Calu3 (cell line): ENCODE measurements around the gene SYTL1. TPM values are rescaled to one million over a fixed set of nuclear protein-coding genes. Genes with fewer than 3 reads are reported as not detected.

ENCODE experiments used
- BruUV-seq: library from RNA; stranded (reverse); fragments of 400-500 nt; replicated peaks from 2 replicates; lab custom pipeline; 2021; lab: Mats Ljungman, UMichigan
- CTCF ChIA-PET: fragments of 300-600 bp; sonication (Branson Sonifier 250); formaldehyde crosslinking; loops from one replicate; lab custom pipeline; 2022; ENCODE audit warnings: antibody characterized with exemption; lab: Charles Lee
- DNase-seq: peaks from one replicate; pipeline ENCODE4 v3.0.0; 2022
- H3K27ac Mint-ChIP-seq: one replicate; pipeline ENCODE4 v1.8.0; 2022; ENCODE audit warnings: mixed read lengths; ENCODE audit not compliant: unreplicated experiment
- H3K27me3 Mint-ChIP-seq: one replicate; pipeline ENCODE4 v1.8.0; 2022; ENCODE audit warnings: mixed read lengths; ENCODE audit not compliant: unreplicated experiment
- H3K36me3 Mint-ChIP-seq: one replicate; pipeline ENCODE4 v1.8.0; 2022; ENCODE audit warnings: mild to moderate bottlenecking, moderate library complexity, mixed read lengths; ENCODE audit not compliant: insufficient read depth, unreplicated experiment
- H3K4me1 Mint-ChIP-seq: one replicate; pipeline ENCODE4 v1.8.0; 2022; ENCODE audit warnings: mild to moderate bottlenecking, low read depth, mixed read lengths; ENCODE audit not compliant: unreplicated experiment
- H3K4me3 Mint-ChIP-seq: one replicate; pipeline ENCODE4 v1.8.0; 2022; ENCODE audit warnings: mild to moderate bottlenecking, low read depth, moderate library complexity, mixed read lengths; ENCODE audit not compliant: unreplicated experiment
- H3K9me3 Mint-ChIP-seq: one replicate; pipeline ENCODE4 v1.8.0; 2022; ENCODE audit warnings: low read depth, mixed read lengths; ENCODE audit not compliant: unreplicated experiment
- intact Hi-C: fragments of 100-400 bp; cut with micrococcal nuclease; formaldehyde crosslinking; loops from one replicate; pipeline ENCODE4 v1.10.0; 2022; ENCODE audit not compliant: unreplicated experiment
- total RNA-seq: library from RNA; stranded (reverse); gene quantifications from 2 replicates; pipeline ENCODE4 v1.2.3, GENCODE V29; 2022
- TF ChIP-seq, protein P1 (sequence below): fragments of 200-600 bp; IDR thresholded peaks from one replicate; pipeline ENCODE4 v1.8.0; 2022; ENCODE audit warnings: antibody characterized with exemption; ENCODE audit not compliant: unreplicated experiment

SYTL1 gene
- total RNA-seq, 1 experiment from 2014 or later = 15.0 TPM

DNA sequence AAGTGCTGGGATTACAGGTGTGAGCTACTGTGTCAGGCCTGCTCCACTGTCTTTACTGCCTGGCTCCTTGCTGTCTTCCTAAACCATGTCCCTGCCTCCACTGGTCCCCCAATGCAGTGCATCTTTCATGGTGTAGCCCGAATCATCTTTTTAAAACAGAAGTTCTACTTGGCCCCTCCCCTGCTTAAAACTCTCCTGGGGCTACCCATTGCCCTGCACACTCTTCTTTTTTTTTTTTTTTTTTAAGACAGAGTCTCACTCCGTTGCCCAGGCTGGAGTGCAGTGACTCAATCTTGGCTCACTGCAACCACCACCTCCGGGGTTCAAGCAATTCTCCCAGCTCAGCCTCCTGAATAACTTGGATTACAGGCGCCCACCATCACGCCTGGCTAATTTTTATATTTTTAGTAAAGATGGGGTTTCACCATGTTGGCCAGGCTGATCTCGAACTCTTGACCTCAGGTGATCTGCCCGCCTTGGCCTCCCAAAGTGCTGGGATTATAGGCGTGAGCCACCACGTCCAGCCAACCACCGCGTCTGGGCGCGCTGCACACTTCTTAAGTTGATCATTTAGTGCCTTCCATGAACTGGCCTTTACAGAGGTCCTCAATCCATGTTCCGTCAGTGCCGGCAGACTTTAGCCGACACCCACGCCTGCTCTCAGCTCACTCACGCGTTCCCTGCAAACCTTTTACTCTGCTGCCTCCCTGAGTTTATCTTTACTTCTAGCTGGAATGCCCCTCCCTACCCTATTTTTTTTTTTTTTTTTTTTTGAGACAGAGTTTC lies 30.4 kb downstream of the SYTL1 start:
- Mint-ChIP-seq H3K36me3 (no peaks in the 10 kb centered on the region), H3K9me3 (no peaks in the 10 kb centered on the region), H3K27ac (no peak overlapping the region), H3K27me3 (peaks cover 12% of the 10 kb centered on the region), H3K4me1 (no peaks in the 10 kb centered on the region), H3K4me3 (no peak overlapping the region)
- BruUV-seq = no TSS peak
- intact Hi-C loops = no loop called here
- CTCF ChIA-PET = interaction anchor here (0.7 kb wide), 1 partner anchor 67 kb away, joined by 4 read pairs; no protein-coding TSS in a partner anchor
- DNase-seq = no peak
- TF ChIP-seq, protein P1, sequence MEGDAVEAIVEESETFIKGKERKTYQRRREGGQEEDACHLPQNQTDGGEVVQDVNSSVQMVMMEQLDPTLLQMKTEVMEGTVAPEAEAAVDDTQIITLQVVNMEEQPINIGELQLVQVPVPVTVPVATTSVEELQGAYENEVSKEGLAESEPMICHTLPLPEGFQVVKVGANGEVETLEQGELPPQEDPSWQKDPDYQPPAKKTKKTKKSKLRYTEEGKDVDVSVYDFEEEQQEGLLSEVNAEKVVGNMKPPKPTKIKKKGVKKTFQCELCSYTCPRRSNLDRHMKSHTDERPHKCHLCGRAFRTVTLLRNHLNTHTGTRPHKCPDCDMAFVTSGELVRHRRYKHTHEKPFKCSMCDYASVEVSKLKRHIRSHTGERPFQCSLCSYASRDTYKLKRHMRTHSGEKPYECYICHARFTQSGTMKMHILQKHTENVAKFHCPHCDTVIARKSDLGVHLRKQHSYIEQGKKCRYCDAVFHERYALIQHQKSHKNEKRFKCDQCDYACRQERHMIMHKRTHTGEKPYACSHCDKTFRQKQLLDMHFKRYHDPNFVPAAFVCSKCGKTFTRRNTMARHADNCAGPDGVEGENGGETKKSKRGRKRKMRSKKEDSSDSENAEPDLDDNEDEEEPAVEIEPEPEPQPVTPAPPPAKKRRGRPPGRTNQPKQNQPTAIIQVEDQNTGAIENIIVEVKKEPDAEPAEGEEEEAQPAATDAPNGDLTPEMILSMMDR = no peak

DNA sequence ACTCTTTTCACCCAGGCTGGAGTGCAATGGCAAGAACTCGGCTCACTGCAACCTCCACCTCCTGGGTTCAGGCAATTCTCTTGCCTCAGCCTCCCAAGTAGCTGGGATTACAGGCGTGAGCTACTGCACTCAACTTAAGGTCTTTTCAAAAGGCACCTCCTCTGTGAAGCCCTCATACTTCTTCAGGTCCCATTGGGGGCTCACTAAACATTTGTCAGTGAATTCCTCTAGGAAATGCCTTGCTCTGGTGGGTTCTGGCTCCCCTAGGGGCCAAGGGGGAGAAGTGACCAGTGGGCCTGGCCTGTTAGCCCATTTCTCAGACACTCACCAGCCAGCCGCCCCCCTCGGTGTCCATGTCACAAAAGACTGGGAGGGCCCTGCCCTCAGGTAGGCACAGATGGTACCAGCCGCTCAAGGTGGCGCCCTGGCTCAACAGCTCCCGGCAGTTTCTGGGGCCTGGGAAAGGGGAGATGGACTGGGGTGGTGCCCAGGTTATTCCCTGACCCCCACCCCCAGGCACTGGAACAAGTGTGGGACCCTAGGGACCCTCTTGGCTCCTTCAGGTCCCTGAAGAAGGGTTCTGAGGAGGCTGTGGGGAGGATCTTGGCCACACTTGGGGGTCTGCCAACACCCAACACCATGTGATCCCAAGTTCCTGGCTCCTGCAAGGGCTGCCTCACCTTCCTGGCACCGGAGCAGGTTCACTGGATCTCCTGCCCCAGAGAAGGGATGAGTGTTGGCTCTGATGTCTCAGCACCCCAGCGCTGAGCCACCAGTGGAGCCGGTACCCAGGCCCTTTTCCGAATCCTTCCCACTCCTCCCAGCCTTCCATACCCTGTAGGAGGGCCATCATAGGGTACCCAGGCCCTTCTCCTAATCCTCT lies 31.2 kb downstream of the SYTL1 start:
- Mint-ChIP-seq H3K27ac (no peak overlapping the region), H3K4me1 (no peaks in the 10 kb centered on the region), H3K4me3 (no peak overlapping the region), H3K9me3 (no peaks in the 10 kb centered on the region), H3K27me3 (peaks cover 12% of the 10 kb centered on the region), H3K36me3 (no peaks in the 10 kb centered on the region)
- CTCF ChIA-PET = no interaction called here
- DNase-seq = no peak
- TF ChIP-seq, protein P1 = no peak
- intact Hi-C loops = no loop called here
- BruUV-seq = no TSS peak

DNA sequence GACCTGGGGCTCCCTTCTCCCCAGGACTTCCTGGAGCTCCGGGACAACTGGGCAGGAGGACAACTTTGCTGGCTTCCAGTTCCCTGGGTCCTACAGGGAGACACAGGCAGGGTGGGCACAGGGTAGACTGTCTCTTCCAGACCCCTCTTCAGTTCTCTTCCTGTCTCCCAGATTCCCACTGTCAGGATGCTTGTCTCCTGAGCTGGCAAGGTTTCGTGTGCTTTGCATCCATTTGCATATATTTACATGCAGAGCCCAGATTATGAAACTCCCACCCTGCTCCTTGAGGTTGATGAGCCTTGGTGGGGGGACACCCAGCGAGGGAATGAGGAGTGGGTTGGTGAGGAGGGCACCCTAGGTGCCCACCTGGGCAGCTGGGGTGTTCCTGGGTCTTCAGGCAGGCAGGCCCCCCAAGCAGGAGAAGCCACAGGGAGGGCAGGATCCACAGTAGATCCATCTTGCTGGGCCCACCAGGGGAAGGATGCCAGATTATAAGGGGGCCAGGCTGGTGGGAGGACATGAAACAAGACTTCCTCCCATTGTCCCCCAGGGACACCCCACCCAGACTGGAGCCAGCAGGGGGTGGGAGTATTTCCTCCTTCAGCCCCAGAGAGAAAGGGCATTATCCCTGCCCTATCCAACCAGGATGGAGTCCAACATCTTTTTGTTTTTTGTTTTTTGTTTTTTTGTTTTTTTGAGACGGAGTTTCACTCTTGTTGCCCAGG lies 32.7 kb downstream of the SYTL1 start, which contains the start of gene FCN3:
Gene FCN3, minus strand, starts transcription at position 463 of the 725 bp plus-strand sequence. Its CDS starts 6 bp downstream, at position 457.
- H3K27me3 Mint-ChIP-seq = peaks cover 12% of the 10 kb centered on the region
- H3K9me3 Mint-ChIP-seq = no peaks in the 10 kb centered on the region
- no peak within 1 kb of the TSS for H3K4me3 Mint-ChIP-seq
- no peak for DNase-seq
- no peaks in the 10 kb centered on the region for H3K4me1 Mint-ChIP-seq
- no peaks in the 10 kb centered on the region for H3K36me3 Mint-ChIP-seq
- H3K27ac Mint-ChIP-seq = no peak within 1 kb of the TSS
- intact Hi-C loops = no loop called here
- CTCF ChIA-PET = no interaction called here
- TF ChIP-seq, protein P1 = no peak
- no TSS peak for BruUV-seq
